ENCODE results near the gene FH.

FH gene

GRCh38 chr1:241519308-241520079 is at the start of gene FH:
Gene FH, minus strand, starts transcription at chr1:241519755. Its CDS starts 33 bp downstream, at chr1:241519722.
- peak; percentile 93 for DNase-seq

- DNase-seq: no peak
Observed at GRCh38 chr1:241560849-241561187, 41.3 kb upstream of the FH start.

GRCh38 chr1:241560146-241560848 is 40.7 kb upstream of the FH start:
- no peak for DNase-seq

GRCh38 chr1:241557551-241558193 is 38.1 kb upstream of the FH start:
- no peak for DNase-seq

GRCh38 chr1:241557031-241557430 is 37.5 kb upstream of the FH start:
- DNase-seq: no peak

- no peak for DNase-seq
Observed at GRCh38 chr1:241555526-241555925, 36.0 kb upstream of the FH start.

GRCh38 chr1:241553886-241554592 is 34.5 kb upstream of the FH start:
- DNase-seq: no peak

GRCh38 chr1:241551759-241552638 is 32.4 kb upstream of the FH start:
- DNase-seq: peak; percentile 22

- DNase-seq: no peak
Observed at GRCh38 chr1:241550318-241550717, 30.8 kb upstream of the FH start.

- no peak for DNase-seq
Observed at GRCh38 chr1:241548008-241548407, 28.5 kb upstream of the FH start.

GRCh38 chr1:241542199-241542907 is 22.8 kb upstream of the FH start:
- DNase-seq: no peak

- no peak for DNase-seq
Observed at GRCh38 chr1:241536969-241537368, 17.4 kb upstream of the FH start.

GRCh38 chr1:241536304-241536703 is 16.7 kb upstream of the FH start:
- DNase-seq: no peak

- no peak for DNase-seq
Observed at GRCh38 chr1:241533326-241534115, 14.0 kb upstream of the FH start.

- no peak for DNase-seq
Observed at GRCh38 chr1:241532864-241533263, 13.3 kb upstream of the FH start.

GRCh38 chr1:241532162-241532531 is 12.6 kb upstream of the FH start, which contains the start of gene KMO:
Gene KMO, plus strand, starts transcription at chr1:241532378. Its CDS starts 67 bp downstream, at chr1:241532445.
- no peak for DNase-seq

GRCh38 chr1:241531195-241532161 is 11.9 kb upstream of the FH start:
- no peak for DNase-seq

GRCh38 chr1:241527146-241527545 is 7.6 kb upstream of the FH start:
- no peak for DNase-seq

GRCh38 chr1:241525026-241525425 is 5.5 kb upstream of the FH start:
- no peak for DNase-seq

- DNase-seq: no peak
Observed at GRCh38 chr1:241521718-241522117, 2.2 kb upstream of the FH start.
